ENCODE results near the gene ADIRF.
"Not testable (repeated sequence)": the region's sequence is repeated elsewhere in the genome, so short reads cannot be mapped to it uniquely, and the experiment has no call there.

The ADIRF gene

DNA sequence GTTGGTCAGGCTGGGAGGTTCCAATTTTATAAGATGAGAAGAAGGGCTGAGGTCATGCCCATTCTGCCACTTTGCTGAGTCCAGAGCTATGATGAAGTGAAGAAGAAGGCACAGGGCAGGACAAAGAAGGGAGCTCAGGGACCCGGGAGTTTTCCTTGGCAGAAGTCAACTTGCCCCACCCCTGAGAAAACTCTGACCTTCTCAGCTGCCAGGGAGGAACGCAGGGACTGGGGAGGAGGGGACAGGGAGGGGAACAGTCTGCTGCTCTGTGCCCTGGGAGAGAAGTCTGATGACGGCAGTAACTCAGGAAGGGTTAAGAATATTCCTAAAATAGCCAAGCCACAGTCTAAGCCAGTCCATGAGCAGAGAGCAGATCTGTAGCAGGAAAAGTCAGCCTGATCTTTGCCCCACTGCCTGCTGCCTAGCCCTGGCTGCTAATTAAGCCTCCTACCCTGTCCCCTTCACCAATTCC, 11.7 kb downstream of the ADIRF start:
- no peak for DNase-seq (ENCODE audit: low spot score)

GRCh38 chr10:86981020-86981419, 12.7 kb downstream of the ADIRF start:
- DNase-seq (ENCODE audit: low spot score), result not testable (repeated sequence)

DNA sequence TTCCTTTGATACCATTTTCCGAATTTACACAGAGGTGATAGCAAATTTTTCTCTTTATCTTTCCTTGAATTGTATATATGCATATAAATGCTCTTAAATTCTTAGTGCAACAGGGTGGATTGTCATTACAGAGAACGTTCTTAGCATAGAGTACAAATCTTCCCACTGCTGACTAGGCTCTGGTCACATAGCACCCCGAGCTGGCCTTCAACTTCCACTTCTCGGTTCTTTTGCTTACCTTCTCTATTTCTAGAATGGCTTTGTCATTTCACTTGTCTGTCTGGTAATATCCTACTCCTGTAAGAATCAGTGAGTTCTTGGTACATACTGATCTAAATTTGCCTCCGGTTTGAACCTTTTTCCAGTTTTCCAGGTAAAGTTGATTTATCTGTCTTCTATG, 13.4 kb downstream of the ADIRF start:
- DNase-seq (ENCODE audit: low spot score), result no peak

DNA sequence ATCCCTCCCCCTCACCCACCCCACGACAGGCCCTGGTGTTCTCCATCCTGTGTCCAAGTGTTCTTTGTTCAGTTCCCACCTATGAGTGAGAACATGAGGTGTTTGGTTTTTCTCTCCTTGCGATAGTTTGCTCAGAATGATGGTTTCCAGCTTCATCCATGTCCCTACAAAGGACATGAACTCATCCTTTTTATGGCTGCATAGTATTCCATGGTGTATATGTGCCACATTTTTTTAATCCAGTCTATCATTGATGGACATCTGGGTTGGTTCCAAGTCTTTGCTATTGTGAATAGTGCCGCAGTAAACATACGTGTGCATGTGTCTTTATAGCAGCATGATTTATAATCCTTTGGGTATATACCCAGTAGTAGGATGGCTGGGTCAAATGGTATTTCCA, 16.2 kb downstream of the ADIRF start:
- DNase-seq (ENCODE audit: low spot score), result not testable (repeated sequence)

- no peak for DNase-seq (ENCODE audit: low spot score)
These were observed 20.2 kb downstream of the ADIRF start for GRCh38 chr10:86988520-86988919.

DNA sequence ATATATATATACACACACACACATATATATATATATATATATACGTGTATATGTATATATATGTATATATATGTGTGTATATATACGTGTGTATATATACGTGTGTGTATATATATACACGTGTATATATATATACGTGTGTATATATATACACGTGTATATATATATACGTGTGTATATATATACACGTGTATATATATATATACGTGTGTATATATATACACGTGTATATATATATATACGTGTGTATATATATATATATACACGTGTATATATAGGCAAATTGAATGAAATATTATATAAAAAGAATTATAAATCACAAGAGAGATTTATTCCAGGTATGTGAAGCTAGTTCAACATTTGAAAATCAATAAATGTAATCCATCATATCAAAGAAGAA, 23.1 kb downstream of the ADIRF start:
- DNase-seq (ENCODE audit: low spot score), result not testable (repeated sequence)

- DNase-seq (ENCODE audit: low spot score), result no peak
These were observed 24.2 kb downstream of the ADIRF start for GRCh38 chr10:86992456-86992855.

GRCh38 chr10:86992929-86993328, 24.6 kb downstream of the ADIRF start:
- DNase-seq (ENCODE audit: low spot score), result no peak

DNA sequence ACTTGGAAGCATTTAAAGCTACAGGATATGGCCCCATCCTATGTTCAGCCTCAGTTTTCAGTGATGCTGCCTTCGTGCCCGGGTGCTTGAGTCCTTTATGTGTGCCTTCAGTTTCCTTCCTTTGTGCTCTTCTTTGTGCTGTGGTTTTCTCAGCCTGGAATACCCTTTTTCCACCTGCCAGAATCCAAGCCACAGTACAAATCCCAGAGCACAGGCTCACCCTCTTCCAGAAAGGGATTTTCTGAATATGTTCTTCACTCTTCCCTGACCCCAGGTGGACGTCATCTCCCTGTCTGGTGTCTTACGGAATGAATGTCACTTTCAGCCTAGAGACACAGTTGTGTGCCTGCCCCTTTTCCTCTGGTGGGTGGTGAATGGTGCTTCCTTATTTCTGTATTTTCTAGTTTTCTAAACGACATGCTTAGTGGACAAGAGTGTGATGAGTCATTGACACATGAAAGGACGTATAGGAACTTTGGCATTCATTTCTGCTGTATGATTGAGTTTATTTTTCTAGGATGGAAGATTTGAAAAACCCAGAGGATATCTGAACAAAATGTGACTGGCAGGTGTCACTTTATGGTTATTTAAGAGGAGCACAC, 31.6 kb downstream of the ADIRF start:
- not testable (repeated sequence) for DNase-seq (ENCODE audit: low spot score)

DNA sequence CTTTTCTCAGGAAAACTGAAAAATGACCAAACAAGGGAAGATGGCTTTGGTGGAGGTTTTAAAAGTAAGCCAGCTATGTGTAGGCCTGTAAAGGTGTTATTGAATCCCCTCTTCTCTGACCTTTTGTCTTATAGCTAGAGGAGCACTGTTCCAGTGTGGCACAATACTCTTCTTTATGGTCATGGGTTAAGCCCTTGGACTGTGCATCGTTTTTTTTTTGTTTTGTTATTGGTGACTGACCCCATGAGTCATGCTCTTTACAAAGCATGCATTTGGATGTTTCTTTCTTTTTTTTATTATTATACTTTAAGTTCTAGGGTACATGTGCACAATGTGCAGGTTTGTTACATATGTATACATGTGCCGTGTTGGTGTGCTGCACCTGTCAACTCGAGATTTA, 32.2 kb downstream of the ADIRF start:
- no peak for DNase-seq (ENCODE audit: low spot score)

DNA sequence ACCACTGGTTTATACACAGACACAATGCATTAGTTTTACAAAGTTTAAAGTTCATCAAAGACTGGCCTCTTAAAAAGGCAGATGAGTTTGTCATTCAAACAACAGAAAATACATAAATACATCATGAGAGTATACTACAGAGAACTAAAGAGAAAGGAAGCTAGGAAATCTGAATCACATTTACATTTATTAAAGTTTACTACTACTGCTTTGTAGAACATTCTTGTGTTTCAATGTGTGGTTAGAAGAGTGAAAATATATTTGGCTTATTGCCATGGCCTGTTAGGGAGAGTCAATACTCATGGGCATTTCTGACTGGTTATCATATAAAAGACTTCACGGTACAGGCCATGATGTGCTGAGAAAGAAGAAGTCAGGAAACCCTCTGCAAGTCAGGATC, 38.8 kb downstream of the ADIRF start:
- not testable (repeated sequence) for DNase-seq (ENCODE audit: low spot score)

DNA sequence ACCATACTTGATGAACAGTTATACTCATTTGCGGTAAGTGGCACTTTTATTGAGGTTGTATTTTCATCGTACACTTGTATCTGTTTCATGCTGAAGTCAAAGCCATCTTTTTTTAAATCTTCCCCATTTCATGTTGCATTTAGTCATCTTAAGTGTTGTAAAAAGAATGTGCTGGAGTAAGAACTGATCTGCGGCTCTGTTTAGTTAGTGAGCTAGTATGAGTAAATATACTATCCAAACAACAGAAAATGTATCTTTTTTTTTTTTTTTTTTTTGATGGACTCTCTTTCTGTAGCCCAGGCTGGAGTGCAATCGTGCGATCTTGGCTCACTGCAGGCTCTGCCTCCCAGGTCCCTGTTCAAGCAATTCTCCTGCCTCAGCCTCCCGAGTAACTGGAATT, 39.4 kb downstream of the ADIRF start:
- not testable (repeated sequence) for DNase-seq (ENCODE audit: low spot score)

GRCh38 chr10:87008303-87008702, 40.0 kb downstream of the ADIRF start:
- not testable (repeated sequence) for DNase-seq (ENCODE audit: low spot score)

GRCh38 chr10:87009134-87009696, 40.9 kb downstream of the ADIRF start:
- DNase-seq (ENCODE audit: low spot score), result not testable (repeated sequence)

DNA sequence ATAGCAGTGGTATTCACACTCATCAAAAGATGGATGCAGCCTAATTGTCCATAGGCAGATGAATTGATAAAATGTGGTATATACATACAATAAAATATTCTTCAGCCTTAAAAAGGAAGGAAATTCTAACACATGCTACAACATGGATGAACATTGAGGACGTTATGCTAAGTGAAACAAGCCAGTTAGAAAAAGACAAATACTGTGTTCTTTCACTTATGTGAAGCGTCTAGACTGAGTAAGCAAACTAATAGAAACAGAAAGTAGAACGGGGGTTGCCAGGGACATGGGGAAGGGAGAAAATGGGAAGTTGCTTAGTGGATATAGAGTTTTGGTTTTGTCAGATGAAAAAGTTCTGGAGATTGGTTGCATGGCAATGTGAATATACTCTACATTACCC, 45.2 kb downstream of the ADIRF start:
- not testable (repeated sequence) for DNase-seq (ENCODE audit: low spot score)

GRCh38 chr10:87014986-87015716, 46.9 kb downstream of the ADIRF start:
- not testable (repeated sequence) for DNase-seq (ENCODE audit: low spot score)

GRCh38 chr10:87018127-87018526, 49.8 kb downstream of the ADIRF start:
- not testable (repeated sequence) for DNase-seq (ENCODE audit: low spot score)

DNA sequence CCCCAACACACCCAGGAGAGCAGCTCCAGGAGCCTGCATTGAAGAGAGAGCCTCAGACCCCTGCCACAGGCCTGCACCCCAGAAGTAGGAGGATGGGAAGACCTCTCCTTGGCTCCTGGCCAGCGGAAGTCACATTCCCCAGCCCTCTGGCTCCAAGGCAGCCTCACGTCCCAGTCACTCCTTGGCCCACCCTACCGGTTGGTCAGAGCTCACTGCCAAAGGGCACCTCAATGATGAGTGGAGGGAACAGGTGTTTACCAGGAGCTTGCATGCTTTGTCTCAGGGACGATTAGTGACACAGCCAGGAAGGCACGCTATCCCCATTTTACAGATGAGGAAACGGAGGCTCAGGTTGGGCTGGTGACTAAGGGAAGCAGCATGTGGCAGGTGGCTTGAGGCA, 50.8 kb downstream of the ADIRF start:
- not testable (repeated sequence) for DNase-seq (ENCODE audit: low spot score)

GRCh38 chr10:87019504-87019903, 51.2 kb downstream of the ADIRF start:
- not testable (repeated sequence) for DNase-seq (ENCODE audit: low spot score)

DNA sequence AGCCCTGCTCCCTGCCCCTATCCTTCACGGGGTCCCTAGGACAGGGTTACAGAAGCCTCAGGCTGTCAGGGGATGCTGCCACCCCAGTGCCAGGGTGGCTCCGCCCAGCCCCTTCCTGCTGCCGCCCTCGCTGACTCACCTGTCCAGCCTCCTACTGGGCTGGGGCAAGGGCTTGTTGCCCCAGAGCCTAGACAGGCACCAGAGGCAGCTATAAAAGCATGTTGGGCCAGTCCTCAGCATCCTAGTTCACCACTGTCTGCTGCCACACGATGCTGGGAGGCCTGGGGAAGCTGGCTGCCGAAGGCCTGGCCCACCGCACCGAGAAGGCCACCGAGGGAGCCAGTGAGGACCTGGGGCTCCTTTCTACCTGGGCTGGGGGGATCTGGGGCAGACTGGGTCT, 51.8 kb downstream of the ADIRF start, which contains the start of gene FAM25A:
Gene FAM25A, plus strand, starts transcription at position 239 of the 400 bp plus-strand sequence. Its CDS starts 31 bp downstream, at position 270.
- DNase-seq (ENCODE audit: low spot score), result not testable (repeated sequence)

Data from CD4-positive, alpha-beta T cell treated with Interleukin-6 at 100 ng/mL for 8 hours (primary cell).